PC-3 (cell line): ENCODE measurements around the gene IDNK. TPM values are rescaled to one million over a fixed set of nuclear protein-coding genes. Genes with fewer than 3 reads are reported as not detected.
A peak's percentile ranks its signal among the peaks of the same experiment; 100 is the strongest.

Source experiments
- ATAC-seq: fragments of 200-7000 bp; cut with Tn5 transposase; 2 replicates; pipeline ENCODE4 v1.9.1; 2020; ENCODE audit warnings: mild to moderate bottlenecking, moderate library complexity
- BruUV-seq: library from RNA; stranded (reverse); fragments of 400-500 nt; replicated peaks from 2 replicates; lab custom pipeline; 2021; lab: Mats Ljungman, UMichigan
- CTCF ChIA-PET: fragments of 300-600 bp; sonication (Branson Sonifier 250); formaldehyde crosslinking; loops from one replicate; lab custom pipeline; 2022; ENCODE audit warnings: antibody characterized with exemption; lab: Charles Lee
- POLR2A ChIA-PET: fragments of 300-600 bp; sonication (Branson Sonifier 250); formaldehyde crosslinking; loops from one replicate; lab custom pipeline; 2022; ENCODE audit warnings: antibody characterized with exemption; ENCODE audit not compliant: unreplicated experiment; lab: Charles Lee
- DNase-seq: peaks from one replicate; pipeline ENCODE4 v3.0.0-alpha.2; 2015
- H2AFZ ChIP-seq: fragments of 300-600 bp; sonication (generic); 2 replicates; pipeline ENCODE4 v1.6.0; 2016; ENCODE audit warnings: antibody characterized with exemption, low read length
- H3F3A ChIP-seq: fragments of 300-600 bp; sonication (generic); one replicate; pipeline ENCODE4 v1.6.0; 2017; ENCODE audit warnings: antibody characterized with exemption, low read length, control low read depth, mild to moderate bottlenecking; ENCODE audit not compliant: unreplicated experiment
- H3K27ac ChIP-seq: fragments of 300-600 bp; sonication (generic); 2 replicates; pipeline ENCODE4 v1.5.1; 2016; ENCODE audit warnings: mild to moderate bottlenecking, low read length
- H3K27me3 ChIP-seq: fragments of 300-600 bp; sonication (generic); 2 replicates; pipeline ENCODE4 v1.6.1; 2016; ENCODE audit warnings: low read length, mixed read lengths
- H3K36me3 ChIP-seq: fragments of 300-600 bp; sonication (generic); 2 replicates; pipeline ENCODE4 v1.6.1; 2016; ENCODE audit warnings: low read depth, mixed run types, low read length, mixed read lengths
- H3K4me1 ChIP-seq: fragments of 300-600 bp; sonication (generic); 2 replicates; pipeline ENCODE4 v1.5.1; 2016; ENCODE audit warnings: low read length; ENCODE audit not compliant: insufficient read depth
- H3K4me2 ChIP-seq: fragments of 300-600 bp; sonication (generic); 2 replicates; pipeline ENCODE4 v1.6.0; 2016; ENCODE audit warnings: low read length
- H3K4me3 ChIP-seq: fragments of 300-600 bp; sonication (generic); 2 replicates; pipeline ENCODE4 v1.5.1; 2016; ENCODE audit warnings: mild to moderate bottlenecking, low read length, mixed read lengths
- H3K79me2 ChIP-seq: fragments of 300-600 bp; sonication (generic); 2 replicates; pipeline ENCODE4 v1.6.1; 2017; ENCODE audit warnings: low read length, mixed read lengths
- H3K9ac ChIP-seq: fragments of 300-600 bp; sonication (generic); 2 replicates; pipeline ENCODE4 v1.6.0; 2016; ENCODE audit warnings: mild to moderate bottlenecking, low read length
- H3K9me2 ChIP-seq: fragments of 300-600 bp; sonication (generic); replicated peaks from 2 replicates; pipeline ENCODE4 v1.6.1; 2016; ENCODE audit warnings: mixed run types, low read length, mixed read lengths
- H3K9me3 ChIP-seq: fragments of 300-600 bp; sonication (generic); 2 replicates; pipeline ENCODE4 v1.6.1; 2016; ENCODE audit warnings: low read length, mixed read lengths
- H4K20me1 ChIP-seq: fragments of 300-600 bp; sonication (generic); 2 replicates; pipeline ENCODE4 v1.6.1; 2016; ENCODE audit warnings: low read length, mixed read lengths
- EZH2 ChIP-seq: fragments of 300-600 bp; sonication (generic); IDR thresholded peaks from one replicate; pipeline ENCODE4 v1.6.1; 2017; ENCODE audit warnings: antibody characterized with exemption, mild to moderate bottlenecking, low read length; ENCODE audit not compliant: unreplicated experiment
- EZH2phosphoT487 ChIP-seq: fragments of 300-600 bp; sonication (generic); IDR thresholded peaks from 2 replicates; pipeline ENCODE4 v1.6.1; 2018; ENCODE audit warnings: mild to moderate bottlenecking, antibody characterized with exemption, low read length, borderline replicate concordance
- intact Hi-C: fragments of 100-400 bp; cut with micrococcal nuclease; formaldehyde crosslinking; loops from 2 replicates; pipeline ENCODE4 v1.9.0; 2023
- total RNA-seq: library from RNA; depleted of rRNA; stranded (reverse); fragments of >200 nt; gene quantifications from 2 replicates; pipeline ENCODE4 v1.2.3, GENCODE V29; 2014
- TF ChIP-seq, protein P1 (sequence below): fragments of 300-600 bp; sonication (generic); conservative IDR thresholded peaks from 2 replicates; pipeline ENCODE4 v1.5.1; 2017; ENCODE audit warnings: antibody characterized with exemption, low read depth, mild to moderate bottlenecking, low read length

The IDNK gene
- total RNA-seq, 1 experiment from 2014 or later, result 1.4 TPM

DNA sequence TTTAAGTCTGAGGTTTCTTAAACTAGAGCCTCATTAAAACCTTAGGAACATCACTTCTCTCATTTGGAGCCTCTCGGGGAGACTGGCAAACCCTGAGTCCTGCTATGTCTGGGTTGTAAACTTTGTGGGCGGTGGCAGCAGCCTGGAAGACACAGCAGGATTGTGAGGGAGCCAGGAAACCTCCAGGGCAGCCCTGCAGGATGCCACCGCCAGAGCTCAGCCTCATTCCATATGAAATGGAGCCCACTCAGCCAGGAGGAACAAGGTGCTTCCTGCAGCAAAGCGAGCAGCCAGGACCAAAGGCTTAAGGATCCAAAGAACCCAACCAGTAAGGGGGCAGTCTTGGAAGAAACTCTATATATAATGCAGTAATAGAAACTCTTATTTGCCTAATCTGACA is 37.9 kb upstream of the IDNK start:
- CTCF ChIA-PET, result no interaction called here
- no TSS peak for BruUV-seq

DNA sequence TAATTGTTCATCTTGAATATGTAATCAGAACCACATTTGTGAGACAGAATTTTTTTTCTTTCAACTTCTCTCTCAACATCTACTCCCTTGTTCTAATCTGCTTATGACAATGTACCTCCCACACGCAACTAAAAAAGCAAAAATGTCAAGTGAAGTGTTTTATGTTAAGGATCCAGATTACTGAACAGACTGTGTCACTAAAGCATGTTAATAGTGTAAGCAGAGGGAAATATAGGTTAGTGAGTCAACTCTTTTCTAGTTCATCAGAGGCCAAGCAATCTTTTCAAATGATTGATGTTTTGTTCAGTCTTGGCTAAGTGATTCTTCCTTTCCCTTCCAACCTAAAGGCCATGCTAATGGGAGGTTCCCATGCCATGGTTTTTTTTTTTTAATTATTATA is 34.7 kb upstream of the IDNK start:
- TF ChIP-seq, protein P1, sequence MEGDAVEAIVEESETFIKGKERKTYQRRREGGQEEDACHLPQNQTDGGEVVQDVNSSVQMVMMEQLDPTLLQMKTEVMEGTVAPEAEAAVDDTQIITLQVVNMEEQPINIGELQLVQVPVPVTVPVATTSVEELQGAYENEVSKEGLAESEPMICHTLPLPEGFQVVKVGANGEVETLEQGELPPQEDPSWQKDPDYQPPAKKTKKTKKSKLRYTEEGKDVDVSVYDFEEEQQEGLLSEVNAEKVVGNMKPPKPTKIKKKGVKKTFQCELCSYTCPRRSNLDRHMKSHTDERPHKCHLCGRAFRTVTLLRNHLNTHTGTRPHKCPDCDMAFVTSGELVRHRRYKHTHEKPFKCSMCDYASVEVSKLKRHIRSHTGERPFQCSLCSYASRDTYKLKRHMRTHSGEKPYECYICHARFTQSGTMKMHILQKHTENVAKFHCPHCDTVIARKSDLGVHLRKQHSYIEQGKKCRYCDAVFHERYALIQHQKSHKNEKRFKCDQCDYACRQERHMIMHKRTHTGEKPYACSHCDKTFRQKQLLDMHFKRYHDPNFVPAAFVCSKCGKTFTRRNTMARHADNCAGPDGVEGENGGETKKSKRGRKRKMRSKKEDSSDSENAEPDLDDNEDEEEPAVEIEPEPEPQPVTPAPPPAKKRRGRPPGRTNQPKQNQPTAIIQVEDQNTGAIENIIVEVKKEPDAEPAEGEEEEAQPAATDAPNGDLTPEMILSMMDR, result no peak
- no peak for TF ChIP-seq EZH2phosphoT487
- no peak for TF ChIP-seq EZH2
- Histone ChIP-seq H3K27ac (no peak overlapping the region), H3K27me3 (no peaks in the 10 kb centered on the region), H2AFZ (no peak overlapping the region), H3K9me2 (no peaks in the 10 kb centered on the region), H3K4me2 (no peak overlapping the region), H3K9me3 (no peaks in the 10 kb centered on the region), H3K36me3 (no peaks in the 10 kb centered on the region), H4K20me1 (no peaks in the 10 kb centered on the region), H3K4me1 (no peaks in the 10 kb centered on the region), H3K9ac (no peak overlapping the region), H3K79me2 (no peaks in the 10 kb centered on the region), H3K4me3 (no peak overlapping the region), H3F3A (no peaks in the 10 kb centered on the region)
- ChIA-PET POLR2A (no interaction called here), CTCF (no interaction called here)
- no TSS peak for BruUV-seq
- ATAC-seq, result no peak
- no peak for DNase-seq
- intact Hi-C loops, result no loop called here

More for the DNA sequence above, 37.9 kb upstream of the IDNK start:
- TF ChIP-seq, protein P1, result no peak
- no peak for TF ChIP-seq EZH2
- no peak for TF ChIP-seq EZH2phosphoT487
- no peaks in the 10 kb centered on the region for H3K36me3 ChIP-seq
- no peak for ATAC-seq
- POLR2A ChIA-PET, result no interaction called here
- H2AFZ ChIP-seq, result no peak overlapping the region
- H4K20me1 ChIP-seq, result no peaks in the 10 kb centered on the region
- H3K9me3 ChIP-seq, result no peaks in the 10 kb centered on the region
- intact Hi-C loops, result no loop called here
- no peak for DNase-seq
- H3F3A ChIP-seq, result no peaks in the 10 kb centered on the region
- no peaks in the 10 kb centered on the region for H3K79me2 ChIP-seq
- H3K4me1 ChIP-seq, result no peaks in the 10 kb centered on the region
- H3K4me3 ChIP-seq, result no peak overlapping the region
- H3K9me2 ChIP-seq, result no peaks in the 10 kb centered on the region
- no peaks in the 10 kb centered on the region for H3K27me3 ChIP-seq
- H3K4me2 ChIP-seq, result no peak overlapping the region
- H3K9ac ChIP-seq, result no peak overlapping the region
- no peak overlapping the region for H3K27ac ChIP-seq

DNA sequence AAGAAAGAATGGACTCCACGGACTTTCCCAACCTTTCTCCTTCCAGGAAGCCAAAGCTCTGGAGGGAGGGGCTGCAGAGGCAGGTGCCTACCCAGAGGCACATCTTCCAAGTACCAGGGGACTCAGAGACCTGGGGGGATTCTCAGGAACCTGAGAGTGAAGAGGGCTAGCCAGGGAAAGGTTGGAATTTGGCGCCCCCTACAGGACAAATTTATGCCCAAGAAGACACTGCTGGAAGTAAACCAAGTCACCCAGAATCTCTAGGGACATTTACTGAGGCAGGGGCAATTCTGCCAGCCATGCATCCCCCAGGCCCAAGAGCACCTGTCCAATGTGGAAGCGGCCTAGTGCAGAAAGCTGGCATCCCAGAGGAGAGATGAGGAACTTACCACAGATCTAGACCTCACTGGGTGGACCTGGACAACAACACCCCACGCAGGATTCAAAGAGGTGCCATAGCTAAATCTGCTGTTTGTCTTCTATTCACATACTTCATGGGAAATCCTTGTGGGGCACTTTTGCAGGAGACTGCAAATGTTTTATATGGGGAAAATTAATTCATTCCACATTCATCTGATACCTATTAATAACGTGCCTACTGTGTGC is 25.9 kb upstream of the IDNK start:
- no peak overlapping the region for H3K4me2 ChIP-seq
- no peaks in the 10 kb centered on the region for H3K27me3 ChIP-seq
- POLR2A ChIA-PET, result no interaction called here
- H3K9me3 ChIP-seq, result no peaks in the 10 kb centered on the region
- H3K27ac ChIP-seq, result no peak overlapping the region
- H3K36me3 ChIP-seq, result no peaks in the 10 kb centered on the region
- no peaks in the 10 kb centered on the region for H3K79me2 ChIP-seq
- CTCF ChIA-PET, result no interaction called here
- H2AFZ ChIP-seq, result no peak overlapping the region
- H3F3A ChIP-seq, result no peaks in the 10 kb centered on the region
- intact Hi-C loops, result no loop called here
- ATAC-seq, result no peak
- BruUV-seq, result no TSS peak
- TF ChIP-seq, protein P1, result peak; percentile 81
- TF ChIP-seq EZH2phosphoT487 (no peak), EZH2 (no peak)
- H4K20me1 ChIP-seq, result no peaks in the 10 kb centered on the region
- H3K9ac ChIP-seq, result no peak overlapping the region
- no peak overlapping the region for H3K4me3 ChIP-seq
- DNase-seq, result peak; percentile 43
- no peaks in the 10 kb centered on the region for H3K4me1 ChIP-seq
- no peaks in the 10 kb centered on the region for H3K9me2 ChIP-seq
